Activated CD8-positive, alpha-beta T cell treated with anti-CD3 and anti-CD28 coated beads for 36 hours (primary cell): ENCODE measurements around the gene RAB5A. TPM values are rescaled to one million over a fixed set of nuclear protein-coding genes. Genes with fewer than 3 reads are reported as not detected.

Source experiments
- ATAC-seq: fragments of 200-7000 bp; cut with Tn5 transposase; one replicate; pipeline ENCODE4 v1.10.0; 2021; ENCODE audit warnings: mild to moderate bottlenecking, moderate library complexity
- CTCF ChIA-PET: fragments of 350-600 bp; sonication (Branson Sonifier 250); formaldehyde crosslinking; loops from one replicate; lab custom pipeline; 2021; ENCODE audit warnings: antibody characterized with exemption; lab: Charles Lee
- POLR2A ChIA-PET: fragments of 350-600 bp; sonication (Branson Sonifier 250); formaldehyde crosslinking; loops from one replicate; lab custom pipeline; 2021; ENCODE audit warnings: antibody characterized with exemption; lab: Charles Lee
- DNase-seq: peaks from one replicate; pipeline ENCODE4 v3.0.0-alpha.2; 2020
- H3K27ac Mint-ChIP-seq: one replicate; pipeline ENCODE4 v1.8.0; 2021; ENCODE audit warnings: mild to moderate bottlenecking, mixed read lengths
- H3K27me3 Mint-ChIP-seq: one replicate; pipeline ENCODE4 v1.8.0; 2021; ENCODE audit warnings: mixed read lengths
- H3K36me3 Mint-ChIP-seq: one replicate; pipeline ENCODE4 v1.8.0; 2021; ENCODE audit warnings: low read depth, mixed read lengths
- H3K4me1 Mint-ChIP-seq: one replicate; pipeline ENCODE4 v1.8.0; 2021; ENCODE audit warnings: low read depth, mixed read lengths
- H3K4me3 Mint-ChIP-seq: one replicate; pipeline ENCODE4 v1.8.0; 2021; ENCODE audit warnings: mild to moderate bottlenecking, moderate library complexity, mixed read lengths
- H3K9me3 Mint-ChIP-seq: one replicate; pipeline ENCODE4 v1.8.0; 2021; ENCODE audit warnings: mixed read lengths
- intact Hi-C: fragments of 100-400 bp; cut with micrococcal nuclease; formaldehyde crosslinking; loops from one replicate; pipeline ENCODE4 v1.10.0; 2022
- total RNA-seq, 2 experiments: library from RNA; stranded (reverse); gene quantifications; one replicate each; pipeline ENCODE4 v1.2.3, GENCODE V29; 2021
- TF ChIP-seq, protein P1 (sequence below): fragments of 200-600 bp; IDR thresholded peaks from one replicate; pipeline ENCODE4 v1.8.0; 2022; ENCODE audit warnings: antibody characterized with exemption, mild to moderate bottlenecking

Gene RAB5A
- total RNA-seq, 2 experiments from 2014 or later: 54.3 to 55.8 TPM

DNA sequence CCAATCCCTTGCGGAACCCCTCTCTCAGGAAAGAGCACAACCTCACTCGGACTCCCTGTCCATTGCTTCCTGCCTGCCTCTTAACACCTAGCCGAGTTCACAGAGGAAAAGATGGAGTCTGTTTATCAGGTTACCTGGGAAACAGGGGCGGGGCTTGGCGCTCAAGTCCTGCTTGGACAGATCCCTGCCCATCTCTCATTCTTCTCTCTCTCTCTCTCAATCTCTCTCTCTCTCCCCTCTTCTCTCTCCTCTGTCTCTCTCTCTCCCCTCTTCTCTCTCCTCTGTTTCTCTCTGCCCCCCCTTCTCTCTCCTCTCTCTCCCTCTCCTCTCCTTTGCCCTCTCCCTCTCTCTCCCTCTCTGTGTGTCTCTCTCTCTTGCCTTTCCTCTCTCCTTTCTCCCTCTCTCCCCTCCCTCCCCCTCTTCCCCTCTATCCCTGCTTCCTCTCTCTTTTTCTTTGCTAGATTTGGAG is 12.8 kb upstream of the RAB5A start, which contains the start of gene EFHB:
Gene EFHB (minus strand): TSS at position 120 of the 469 bp plus-strand sequence. CDS start 199 bp downstream, outside the sequence.
- Mint-ChIP-seq H3K27me3 (peaks cover 11% of the 10 kb centered on the region), H3K9me3 (no peaks in the 10 kb centered on the region), H3K36me3 (no peaks in the 10 kb centered on the region), H3K27ac (peak within 1 kb of the TSS; percentile 6), H3K4me1 (peaks cover 45% of the 10 kb centered on the region), H3K4me3 (no peak within 1 kb of the TSS)
- ATAC-seq (no peak), DNase-seq (peak; percentile 48)
- ChIA-PET POLR2A (interaction anchor here (0.6 kb wide), 1 partner anchor 150 kb away, joined by 3 read pairs; no protein-coding TSS in a partner anchor), CTCF (no interaction called here)
- intact Hi-C loops: loop anchor here (5.0 kb wide), 2 partner anchors 108 to 123 kb away; partner anchors contain the start of gene KAT2B
- TF ChIP-seq, protein P1, sequence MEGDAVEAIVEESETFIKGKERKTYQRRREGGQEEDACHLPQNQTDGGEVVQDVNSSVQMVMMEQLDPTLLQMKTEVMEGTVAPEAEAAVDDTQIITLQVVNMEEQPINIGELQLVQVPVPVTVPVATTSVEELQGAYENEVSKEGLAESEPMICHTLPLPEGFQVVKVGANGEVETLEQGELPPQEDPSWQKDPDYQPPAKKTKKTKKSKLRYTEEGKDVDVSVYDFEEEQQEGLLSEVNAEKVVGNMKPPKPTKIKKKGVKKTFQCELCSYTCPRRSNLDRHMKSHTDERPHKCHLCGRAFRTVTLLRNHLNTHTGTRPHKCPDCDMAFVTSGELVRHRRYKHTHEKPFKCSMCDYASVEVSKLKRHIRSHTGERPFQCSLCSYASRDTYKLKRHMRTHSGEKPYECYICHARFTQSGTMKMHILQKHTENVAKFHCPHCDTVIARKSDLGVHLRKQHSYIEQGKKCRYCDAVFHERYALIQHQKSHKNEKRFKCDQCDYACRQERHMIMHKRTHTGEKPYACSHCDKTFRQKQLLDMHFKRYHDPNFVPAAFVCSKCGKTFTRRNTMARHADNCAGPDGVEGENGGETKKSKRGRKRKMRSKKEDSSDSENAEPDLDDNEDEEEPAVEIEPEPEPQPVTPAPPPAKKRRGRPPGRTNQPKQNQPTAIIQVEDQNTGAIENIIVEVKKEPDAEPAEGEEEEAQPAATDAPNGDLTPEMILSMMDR: no peak

DNA sequence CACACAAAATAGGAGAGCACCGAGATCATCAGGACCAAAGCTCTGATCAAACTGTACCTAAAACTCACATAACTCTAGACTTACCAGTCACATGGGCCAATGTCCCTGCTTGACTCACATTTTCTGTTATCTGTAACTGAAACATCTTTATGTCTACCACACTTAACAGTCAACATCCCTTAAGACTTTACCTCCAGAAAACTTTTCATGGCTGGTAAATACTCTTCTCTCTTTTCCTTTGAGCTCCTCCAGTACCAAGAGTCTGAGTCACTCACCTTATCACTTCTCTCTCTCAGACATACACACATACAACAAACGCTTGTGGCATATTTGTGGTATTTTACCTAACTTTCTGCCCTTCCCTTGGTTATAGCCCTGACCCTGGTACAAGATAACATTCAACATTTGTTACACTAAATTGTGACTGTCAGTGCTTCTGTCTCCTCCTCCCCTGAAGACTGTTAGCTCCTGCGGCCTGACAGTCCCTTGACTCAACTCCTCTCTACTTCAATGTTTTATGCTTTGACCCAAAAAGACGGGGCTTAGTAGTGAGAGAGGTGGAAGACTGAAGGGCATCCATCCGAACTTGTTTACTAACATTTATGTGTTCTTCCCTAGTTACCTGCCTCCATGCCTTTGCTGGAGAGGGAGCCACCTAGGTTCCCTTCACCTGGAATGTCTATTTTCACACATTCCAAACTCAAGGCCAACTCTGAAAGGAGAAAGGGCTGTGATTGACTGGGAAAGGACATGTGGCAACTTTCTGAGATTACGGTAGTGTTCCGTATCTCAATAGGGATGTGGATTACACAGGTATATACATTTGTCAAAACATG is 9.2 kb upstream of the RAB5A start:
- CTCF ChIA-PET: no interaction called here
- Mint-ChIP-seq H3K27me3 (peaks cover 11% of the 10 kb centered on the region), H3K4me1 (peaks cover 26% of the 10 kb centered on the region), H3K36me3 (no peaks in the 10 kb centered on the region), H3K4me3 (no peak overlapping the region), H3K27ac (peak overlapping the region; percentile 26), H3K9me3 (no peaks in the 10 kb centered on the region)
- DNase-seq: peak; percentile 37
- intact Hi-C loops: loop anchor here (5.0 kb wide), 1 partner anchor 240 kb away; no protein-coding TSS in a partner anchor
- ATAC-seq: peak; percentile 92
- POLR2A ChIA-PET: interaction anchor here (0.6 to 1.9 kb wide), 4 partner anchors 8 to 117 kb away, joined by 3 to 8 read pairs (median 3); partner anchors contain the start of gene RAB5A
- TF ChIP-seq, protein P1: no peak

DNA sequence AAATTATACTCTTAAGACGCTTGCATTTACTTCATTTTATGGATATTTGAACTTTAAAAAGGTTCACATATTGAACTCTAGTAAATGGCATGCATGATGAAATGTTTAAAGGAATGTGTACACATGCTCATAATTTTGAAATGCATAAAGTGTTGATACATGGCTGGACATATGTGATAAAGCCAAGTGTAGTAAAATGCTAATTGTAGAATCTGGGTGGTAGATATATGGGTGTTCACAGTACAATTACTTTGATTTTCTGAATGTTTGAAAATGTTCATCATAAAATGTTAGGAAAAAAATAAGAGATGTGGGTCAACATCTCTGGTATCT is 8.6 kb upstream of the RAB5A start:
- DNase-seq (no peak), ATAC-seq (no peak)
- Mint-ChIP-seq H3K27me3 (peaks cover 9% of the 10 kb centered on the region), H3K9me3 (no peaks in the 10 kb centered on the region), H3K4me3 (no peak overlapping the region), H3K36me3 (no peaks in the 10 kb centered on the region), H3K27ac (no peak overlapping the region), H3K4me1 (peaks cover 21% of the 10 kb centered on the region)
- intact Hi-C loops: loop anchor here (5.0 kb wide), 1 partner anchor 239 kb away; no protein-coding TSS in a partner anchor
- TF ChIP-seq, protein P1: no peak
- ChIA-PET POLR2A (interaction anchor here (1.9 kb wide), 1 partner anchor 9 kb away, joined by 8 read pairs; the partner anchor contains the start of gene RAB5A), CTCF (interaction anchor here (0.5 kb wide), 1 partner anchor 394 kb away, joined by 3 read pairs; no protein-coding TSS in a partner anchor)

DNA sequence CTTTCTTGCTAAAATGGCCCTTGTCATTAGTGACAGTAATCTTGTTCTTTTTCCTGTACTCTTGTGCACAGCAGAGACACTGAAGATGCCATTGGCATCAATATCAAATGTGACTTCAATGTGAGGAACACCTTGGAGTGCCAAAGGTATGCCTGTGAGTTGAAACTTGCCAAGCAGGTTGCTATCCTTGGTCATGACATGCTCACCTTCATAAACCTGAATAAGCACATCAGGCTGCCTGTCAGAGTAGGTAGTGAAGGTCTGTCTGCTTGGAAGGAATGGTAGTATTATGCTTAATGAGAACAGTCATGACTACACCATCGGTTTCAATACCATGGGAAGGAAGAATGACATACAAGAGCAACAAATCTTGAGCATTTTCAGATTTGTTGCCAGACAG is 6.3 kb upstream of the RAB5A start:
- ChIA-PET CTCF (no interaction called here), POLR2A (interaction anchor here (1.0 kb wide), 1 partner anchor 9 kb away, joined by 3 read pairs; no protein-coding TSS in a partner anchor)
- Mint-ChIP-seq H3K4me1 (peaks cover 17% of the 10 kb centered on the region), H3K36me3 (peaks cover 2% of the 10 kb centered on the region), H3K27ac (no peak overlapping the region), H3K4me3 (no peak overlapping the region), H3K27me3 (peaks cover 2% of the 10 kb centered on the region), H3K9me3 (no peaks in the 10 kb centered on the region)
- ATAC-seq: no peak
- TF ChIP-seq, protein P1: no peak
- intact Hi-C loops: no loop called here
- DNase-seq: no peak
